GM18517 (cell line): ENCODE data around the gene RPS6KC1.
"Not testable (repeated sequence)": the region's sequence is repeated elsewhere in the genome, so short reads cannot be mapped to it uniquely, and the experiment has no call there.

Experiments
- ATAC-seq: cut with Tn5 transposase; IDR thresholded peaks from one replicate; pipeline ENCODE4 v1.9.1; 2021; ENCODE audit warnings: mild to moderate bottlenecking, moderate library complexity; ENCODE audit not compliant: unreplicated experiment

RPS6KC1 gene

DNA sequence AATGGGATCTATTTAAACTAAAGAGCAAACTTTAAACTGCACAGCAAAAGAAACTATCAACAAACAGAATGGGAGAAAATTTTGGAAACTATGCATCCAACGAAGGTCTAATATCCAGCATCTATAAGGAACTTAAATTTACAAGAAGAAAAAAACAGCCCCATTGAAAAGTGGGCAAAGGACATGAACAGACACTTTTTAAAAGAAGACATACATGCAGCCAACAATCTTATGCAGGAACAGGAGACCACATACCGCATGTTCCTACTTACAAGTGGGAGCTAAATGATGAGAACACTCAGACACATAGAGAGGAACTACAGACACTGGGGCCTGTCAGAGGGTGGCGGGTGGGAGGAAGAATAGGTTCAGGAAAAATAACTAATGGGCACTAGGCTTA, 149.6 kb downstream of the RPS6KC1 start:
- no peak for ATAC-seq

DNA sequence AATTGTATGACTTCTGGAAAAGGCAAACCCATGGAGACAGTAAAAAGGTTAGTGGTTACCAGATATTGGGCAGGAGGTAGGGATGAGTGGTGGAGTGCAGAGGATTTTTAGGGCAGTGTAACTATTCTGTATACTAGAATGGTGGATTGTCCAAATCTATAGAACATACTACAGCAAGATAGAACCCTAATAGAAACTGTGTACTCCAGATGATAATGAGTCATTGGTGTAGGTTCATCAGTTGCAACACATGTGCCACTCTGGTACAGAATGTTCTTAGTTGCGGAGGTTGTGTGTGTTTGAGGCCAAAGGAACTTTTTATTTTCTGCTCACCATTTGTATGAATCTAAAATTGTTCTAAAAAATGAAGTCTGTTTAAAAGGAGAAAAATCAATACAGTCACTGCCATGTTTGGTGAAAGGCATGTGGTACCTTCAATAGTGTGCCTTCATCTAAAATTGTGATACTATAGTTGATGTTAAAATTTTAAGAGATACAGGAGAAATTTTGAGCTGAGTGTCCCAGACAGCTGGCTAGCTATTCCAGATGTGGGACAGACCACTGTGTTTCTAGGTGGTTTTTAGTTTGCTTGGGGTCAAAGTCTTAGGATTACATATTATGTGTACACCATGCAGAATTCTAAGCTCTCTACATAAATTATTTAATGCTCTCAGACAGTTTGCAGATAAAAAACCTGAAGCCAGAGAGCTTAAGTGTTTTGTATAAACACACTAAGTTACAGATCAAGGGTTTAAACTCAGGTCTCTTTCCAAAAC, 150.5 kb downstream of the RPS6KC1 start:
- no peak for ATAC-seq

DNA sequence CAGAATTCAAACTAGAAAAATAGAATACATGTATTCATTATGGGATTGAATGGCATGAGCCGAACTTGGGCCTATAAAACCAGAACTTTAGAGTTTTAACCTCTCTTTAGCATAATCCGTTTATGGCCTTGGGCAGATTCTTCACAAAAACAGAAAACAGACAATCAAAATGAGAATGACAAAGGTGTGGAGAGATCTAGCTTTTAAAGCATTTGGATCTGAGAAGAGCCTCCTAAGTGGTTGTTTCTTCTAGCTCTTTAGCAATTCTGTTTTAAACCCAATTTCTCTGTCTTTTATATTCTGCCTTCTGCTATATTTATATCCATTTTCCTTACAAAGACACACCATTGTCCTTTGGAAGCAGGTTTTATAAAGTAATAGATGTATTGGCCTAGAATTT, 160.2 kb downstream of the RPS6KC1 start:
- ATAC-seq = no peak

DNA sequence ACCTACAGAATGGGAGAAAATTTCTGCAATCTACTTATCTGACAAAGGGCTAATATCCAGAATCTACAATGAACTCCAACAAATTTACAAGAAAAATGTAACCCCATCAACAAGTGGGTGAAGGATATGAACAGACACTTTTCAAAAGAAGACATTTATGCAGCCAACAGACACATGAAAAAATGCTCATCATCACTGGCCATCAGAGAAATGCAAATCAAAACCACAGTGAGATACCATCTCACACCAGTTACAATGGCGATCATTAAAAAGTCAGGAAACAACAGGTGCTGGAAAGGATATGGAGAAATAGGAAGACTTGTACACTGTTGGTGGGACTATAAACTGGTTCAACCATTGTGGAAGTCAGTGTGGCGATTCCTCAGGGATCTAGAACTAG, 168.0 kb downstream of the RPS6KC1 start:
- not testable (repeated sequence) for ATAC-seq

DNA sequence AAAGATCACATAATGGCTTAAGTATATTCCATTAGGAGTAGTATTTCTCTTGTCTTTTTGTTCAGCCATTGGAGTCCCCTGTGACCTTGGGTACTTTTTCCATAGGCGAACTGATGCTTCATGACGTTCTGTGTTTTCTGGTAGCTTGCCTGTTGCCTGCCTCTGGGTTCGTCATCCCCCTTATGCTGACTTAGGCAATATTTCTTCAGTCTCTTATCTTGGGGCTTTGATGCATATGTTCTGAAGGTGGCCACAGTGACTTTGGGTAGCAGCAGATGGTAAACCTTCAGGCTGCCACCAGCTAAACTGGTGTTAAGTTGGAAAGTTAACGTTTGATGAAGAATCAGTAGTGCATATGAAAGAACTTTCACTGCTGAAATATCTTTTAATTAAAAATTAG, 170.2 kb downstream of the RPS6KC1 start:
- ATAC-seq = no peak

DNA sequence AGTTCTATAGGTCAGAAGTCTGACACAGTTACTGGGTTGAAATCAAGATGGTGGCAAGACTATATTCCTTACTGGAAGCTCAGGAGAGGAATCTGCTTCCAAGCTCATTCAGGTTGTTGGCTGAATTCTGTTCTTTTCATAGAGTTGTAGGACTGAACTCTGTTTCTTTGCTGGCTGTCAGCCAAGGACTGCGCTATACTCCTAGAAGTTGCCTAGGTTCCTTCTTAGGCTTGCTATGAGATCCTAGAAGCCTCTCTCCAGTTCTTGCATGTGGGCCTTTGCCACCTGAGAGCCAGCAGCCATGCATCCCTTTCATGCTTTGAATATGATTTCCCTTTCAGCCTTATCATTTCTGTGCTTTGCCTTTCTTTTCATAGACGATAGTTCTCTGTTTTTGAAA, 176.4 kb downstream of the RPS6KC1 start:
- no peak for ATAC-seq

DNA sequence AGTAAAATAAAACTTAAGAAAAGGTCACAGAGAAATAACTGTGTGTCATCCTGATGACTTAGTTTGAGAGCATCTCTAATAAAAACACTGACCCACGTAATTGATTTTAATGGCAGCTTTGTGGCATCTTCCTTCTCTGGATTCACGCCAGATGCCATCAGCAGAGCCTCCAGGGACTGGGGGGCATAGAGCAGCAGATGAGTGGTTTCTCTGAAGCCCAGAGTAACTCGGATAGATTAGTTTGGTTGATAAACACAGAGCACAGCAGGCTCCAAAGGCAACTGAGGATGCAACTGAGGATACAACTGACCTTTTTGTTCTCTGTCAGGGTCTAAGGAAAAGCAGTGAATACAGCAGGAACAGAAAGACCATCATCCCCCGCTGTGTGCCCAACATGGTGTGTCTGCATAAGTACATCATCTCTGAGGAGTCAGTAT, 180.8 kb downstream of the RPS6KC1 start:
- no peak for ATAC-seq

DNA sequence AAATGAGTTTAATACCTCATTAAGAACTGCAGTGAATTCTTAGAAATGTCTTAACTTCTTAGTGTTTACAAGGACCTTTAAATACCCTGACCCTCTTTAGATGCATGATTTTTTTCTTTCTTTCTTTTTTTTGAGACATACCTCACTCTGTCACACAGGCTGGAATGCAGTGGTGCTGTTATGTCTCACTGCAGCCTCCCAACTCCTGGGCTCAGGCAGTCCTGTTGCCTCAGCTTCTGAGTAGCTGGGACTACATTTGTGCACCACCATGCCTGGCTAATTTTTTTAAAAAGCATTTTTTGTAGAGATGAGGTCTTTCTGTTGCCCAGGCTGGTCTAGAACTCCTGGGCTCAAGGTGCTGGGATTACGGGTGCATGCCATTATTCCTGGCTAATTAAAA, 191.8 kb downstream of the RPS6KC1 start:
- no peak for ATAC-seq

DNA sequence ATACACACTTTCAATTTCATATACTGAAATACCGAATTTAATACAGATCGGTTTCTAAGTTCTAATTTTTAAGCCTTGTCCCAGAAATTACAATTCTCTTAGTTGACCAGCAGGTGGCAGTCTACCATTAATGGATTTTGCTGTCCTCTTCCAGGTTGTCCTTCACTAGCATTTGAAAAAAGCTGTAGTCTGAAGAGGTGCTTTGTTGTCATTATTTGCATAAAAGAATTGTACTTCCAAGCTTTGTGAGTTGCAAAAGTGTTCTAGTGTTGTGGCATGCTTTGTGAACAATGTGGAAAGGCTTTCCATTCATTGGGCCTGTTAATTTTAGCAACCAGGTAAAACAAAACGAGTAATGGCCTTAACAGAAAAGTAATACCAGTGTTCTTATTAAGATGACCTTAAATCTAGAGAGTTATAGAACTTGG, 193.6 kb downstream of the RPS6KC1 start:
- peak; percentile 62 for ATAC-seq

DNA sequence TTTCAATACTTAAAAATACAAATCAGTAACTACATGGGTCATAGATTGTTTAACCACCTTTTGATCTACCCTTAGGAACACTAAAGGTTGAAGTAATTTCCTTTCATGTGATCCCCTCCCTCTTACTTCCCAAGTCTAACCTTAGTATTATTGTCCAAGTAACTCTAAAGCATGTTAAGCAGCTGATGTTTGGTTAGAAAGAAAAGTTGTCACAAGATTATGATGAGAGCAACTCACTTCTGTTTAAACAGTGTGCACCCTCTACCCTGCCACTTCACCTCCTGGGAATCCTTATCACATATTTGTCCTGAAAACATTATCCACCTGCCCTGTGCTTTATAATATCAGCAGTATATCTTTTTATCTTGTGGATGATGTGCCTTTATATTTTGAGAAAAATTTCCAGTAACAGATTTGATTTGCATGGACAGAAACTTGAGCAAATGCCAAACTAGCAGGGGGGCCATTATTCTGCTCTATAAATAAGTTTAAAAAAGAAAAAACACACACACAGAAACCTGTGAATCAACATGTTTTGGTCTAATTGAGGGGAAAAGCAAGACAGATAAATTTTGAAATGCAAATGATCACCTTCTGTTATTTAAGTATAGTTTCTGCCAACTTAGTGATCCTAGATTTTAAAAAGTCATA, 194.3 kb downstream of the RPS6KC1 start:
- ATAC-seq = no peak

DNA sequence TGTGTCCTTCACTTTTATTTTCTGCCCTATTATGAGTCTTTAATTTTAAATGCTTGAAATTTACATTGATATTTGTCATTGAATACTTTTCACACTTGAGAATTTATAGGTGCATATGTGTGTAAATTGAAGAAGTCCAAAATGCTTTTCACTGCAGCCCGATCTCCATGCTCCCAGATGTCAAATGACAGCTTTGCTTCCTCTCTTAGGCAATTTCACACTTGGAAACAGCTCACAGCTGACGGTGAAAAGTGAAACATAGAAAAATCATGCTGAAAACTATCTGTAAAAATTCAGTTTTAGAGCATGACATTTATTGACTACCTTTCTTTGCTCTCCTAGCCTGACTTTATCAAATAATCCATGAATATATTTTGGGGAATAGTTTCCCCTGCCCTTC, 196.0 kb downstream of the RPS6KC1 start:
- ATAC-seq = no peak

DNA sequence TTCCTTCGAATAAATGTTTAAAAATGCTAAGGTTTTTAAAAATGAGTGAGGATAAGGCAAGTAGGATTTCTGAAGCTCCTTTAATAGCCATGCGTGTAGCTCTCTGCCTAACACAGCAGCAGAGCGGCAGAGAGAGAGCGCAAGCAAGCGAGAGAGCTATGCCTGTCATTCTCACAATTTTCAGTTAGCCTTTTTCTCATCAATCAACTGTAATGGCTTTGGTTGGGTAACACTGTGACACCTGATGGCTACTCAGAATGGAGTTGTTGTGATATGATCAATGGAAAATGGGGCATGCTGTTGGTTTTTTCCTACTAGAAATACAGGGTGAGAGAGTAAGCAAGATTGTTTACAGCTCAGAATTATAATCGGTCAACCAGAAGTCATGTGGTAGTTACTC, 198.4 kb downstream of the RPS6KC1 start:
- ATAC-seq = no peak

DNA sequence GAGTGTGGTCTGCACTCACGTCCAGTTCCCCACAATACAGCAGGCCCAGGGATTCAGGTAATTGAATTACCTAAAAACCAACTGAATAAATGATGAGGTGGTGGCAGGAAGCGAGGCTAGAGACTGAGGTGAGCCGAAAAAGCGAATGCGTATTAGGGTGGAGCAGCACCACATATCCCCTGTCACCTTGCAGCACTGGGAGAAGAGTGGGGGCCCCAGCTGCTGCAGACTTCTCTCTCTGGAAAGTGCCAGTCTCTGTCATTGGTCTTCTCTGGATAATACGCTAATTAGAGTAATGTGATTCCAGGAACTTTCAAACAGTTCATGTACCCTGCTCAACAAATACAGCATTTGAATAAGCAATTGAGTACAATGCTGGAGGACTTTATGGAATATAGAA, 199.0 kb downstream of the RPS6KC1 start:
- no peak for ATAC-seq

DNA sequence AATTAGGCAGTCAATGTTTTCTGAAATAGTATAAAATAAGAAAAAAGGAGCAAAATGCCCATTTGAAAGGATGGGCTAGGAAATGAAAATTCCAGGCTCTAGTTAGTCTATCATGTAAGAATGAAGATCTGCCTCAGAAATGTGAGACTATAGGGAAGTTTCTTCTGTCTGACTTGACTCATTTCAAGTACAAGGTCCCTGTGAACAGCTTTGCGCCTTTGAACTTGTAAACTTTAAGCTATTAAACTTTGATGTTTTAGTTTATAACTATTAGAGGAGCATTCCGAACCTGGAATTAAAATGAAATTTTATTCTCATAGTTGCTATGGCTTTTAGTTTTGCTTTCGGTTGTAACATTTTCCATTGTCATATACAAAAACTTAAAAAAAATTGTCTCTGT, 199.4 kb downstream of the RPS6KC1 start:
- no peak for ATAC-seq

DNA sequence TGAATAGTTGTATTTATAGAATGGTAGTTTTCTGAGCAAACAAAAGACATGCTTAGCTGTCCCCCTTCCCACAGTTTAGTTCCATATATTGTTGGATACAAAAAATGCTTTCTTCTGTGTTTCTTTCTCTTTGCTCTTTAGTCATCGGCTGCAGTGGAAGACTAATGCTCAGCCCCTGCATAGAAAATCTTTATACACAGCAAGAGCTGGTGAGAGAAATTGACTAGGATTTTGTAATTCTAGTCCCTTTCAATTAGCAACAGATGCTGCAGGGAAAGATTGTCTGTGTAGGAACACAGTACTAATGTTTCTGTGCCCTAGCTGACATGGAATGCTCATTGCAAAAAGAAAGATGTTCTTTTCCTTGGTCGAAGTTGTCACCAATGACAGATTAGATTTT, 200.9 kb downstream of the RPS6KC1 start:
- no peak for ATAC-seq

DNA sequence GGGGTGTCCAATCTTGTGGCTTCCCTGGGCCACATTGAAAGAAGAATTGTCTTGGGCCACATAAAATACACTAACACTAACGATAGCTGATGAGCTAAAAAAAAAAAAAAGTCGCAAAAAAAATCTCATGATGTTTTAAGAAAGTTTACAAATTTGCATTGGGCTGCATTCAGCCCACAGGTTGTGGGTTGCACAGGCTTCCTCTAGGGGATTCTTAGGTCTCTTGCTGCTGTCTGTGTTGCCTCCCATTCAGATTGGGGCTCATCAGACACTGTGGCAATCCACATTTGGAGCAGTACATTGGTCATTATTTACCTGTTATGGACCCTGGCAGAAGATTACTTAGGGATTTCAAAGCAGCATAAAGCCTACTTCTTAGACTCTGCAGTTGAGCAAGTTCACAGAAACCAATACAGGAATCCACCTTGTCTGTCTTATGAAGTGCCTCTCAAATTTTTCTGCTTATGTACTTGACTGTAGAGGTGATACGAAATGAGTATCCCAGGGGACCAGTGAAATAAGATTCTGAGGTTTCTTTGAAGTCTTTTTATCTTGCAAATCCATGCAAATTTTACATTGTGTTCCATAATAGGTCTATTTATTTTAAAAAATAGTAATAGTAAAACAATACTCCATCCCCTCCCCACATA, 205.5 kb downstream of the RPS6KC1 start:
- peak; percentile 78 for ATAC-seq

DNA sequence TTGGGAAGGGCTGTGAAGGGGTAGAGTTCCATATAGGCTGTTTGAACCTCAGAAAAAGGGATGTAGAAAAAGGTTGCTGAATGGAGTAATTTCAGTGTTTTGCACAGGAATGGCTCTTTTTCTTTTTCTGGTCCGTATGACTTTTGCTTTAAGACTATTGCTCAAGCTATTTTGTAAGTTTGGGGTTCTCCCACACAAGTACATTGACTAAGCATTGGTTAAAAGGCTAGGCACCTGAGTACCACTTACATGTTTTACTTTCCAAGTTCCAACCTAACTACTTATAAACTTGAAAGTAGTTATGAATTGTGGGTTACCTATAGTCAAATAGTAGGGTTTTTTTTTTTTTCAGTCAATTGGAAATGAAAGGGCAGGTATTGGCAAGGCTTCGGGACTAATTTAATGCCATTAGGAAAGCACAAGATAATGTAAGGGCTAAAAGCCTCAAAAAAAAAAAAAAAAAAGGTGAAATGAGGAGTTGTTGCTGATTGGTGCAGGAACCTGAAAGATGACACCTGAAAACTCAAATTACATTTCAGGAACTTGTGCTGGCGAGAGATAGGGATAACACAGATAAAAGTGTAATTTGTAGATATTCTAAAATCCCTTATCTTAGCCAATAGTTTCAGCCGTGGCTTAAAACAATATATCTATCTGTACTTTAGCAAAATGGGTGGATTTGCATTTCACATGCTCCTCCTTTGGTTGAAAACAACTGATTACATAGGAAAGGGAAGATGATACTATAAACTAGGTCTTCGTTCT, 209.5 kb downstream of the RPS6KC1 start:
- ATAC-seq = no peak

DNA sequence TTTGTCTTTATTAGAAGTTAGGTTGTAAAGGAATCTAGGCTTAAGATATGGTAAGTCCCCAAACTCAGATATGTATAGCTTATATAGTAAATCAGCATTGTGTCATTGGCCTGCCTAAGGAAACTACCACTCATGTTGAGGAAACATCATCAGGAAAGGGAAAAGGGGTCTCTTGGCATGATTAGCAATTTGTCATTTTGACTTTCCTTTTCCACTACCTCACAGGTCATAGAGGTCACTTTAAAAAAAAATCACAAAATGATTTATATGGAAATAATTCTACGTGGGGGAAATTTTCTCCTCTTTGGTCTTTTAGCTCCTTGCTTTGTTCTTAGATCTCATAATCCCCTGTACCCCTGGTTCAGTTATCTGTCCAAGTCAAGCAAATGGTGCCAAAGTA, 213.5 kb downstream of the RPS6KC1 start:
- ATAC-seq = no peak

DNA sequence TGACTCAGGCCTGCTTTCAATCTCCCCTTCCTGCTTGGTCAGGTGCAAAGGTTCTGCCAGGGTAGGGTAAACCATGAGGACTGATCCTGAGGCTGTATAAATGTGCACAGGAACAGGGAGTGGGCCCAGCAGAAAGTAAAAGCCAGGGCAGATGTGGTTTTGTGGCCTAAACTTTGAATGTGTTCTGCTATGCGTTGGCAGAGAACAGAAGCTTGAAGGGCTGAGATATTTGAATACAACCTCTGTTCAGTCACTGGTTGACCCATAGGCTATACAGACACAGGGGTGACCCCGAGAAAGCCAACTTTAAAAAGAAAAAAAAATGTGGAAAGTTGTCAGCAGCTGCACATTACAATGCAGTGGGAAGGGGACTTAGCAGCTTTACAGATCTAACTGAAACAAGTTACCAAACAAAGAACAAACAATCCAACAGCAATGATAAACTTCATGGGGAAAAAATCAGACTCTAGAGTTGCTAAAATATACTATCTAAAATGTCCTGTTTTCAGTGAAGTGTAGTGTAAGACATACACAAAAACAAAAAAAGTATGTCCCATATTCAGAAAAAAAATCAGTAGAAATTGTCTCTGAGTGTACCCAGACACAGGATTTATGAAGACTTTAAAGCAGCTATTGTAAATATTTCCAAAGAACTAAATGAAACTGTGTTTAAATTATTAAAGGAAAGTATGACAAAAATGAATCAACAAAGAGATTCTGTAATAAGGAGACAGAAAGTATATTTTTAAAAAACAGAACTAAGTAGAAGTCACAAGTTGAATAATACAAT, 216.1 kb downstream of the RPS6KC1 start:
- ATAC-seq = no peak

DNA sequence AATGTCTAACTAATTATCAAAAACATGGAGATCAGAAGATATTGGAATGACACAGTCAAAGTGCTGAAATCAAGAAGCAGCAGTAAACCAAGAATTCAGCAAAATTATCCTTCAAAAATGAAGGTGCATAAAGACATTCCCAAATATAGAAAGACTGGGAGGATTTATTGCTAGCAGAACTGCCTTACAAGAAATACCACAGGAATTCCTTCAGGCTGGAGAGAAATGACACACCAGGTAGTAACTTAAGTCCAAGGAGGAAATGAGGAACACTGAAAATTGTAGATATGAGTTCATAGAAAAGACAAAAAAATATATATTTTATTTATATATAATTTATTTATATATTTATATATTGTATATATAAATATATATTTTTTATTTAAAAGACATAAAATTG, 217.2 kb downstream of the RPS6KC1 start:
- no peak for ATAC-seq

DNA sequence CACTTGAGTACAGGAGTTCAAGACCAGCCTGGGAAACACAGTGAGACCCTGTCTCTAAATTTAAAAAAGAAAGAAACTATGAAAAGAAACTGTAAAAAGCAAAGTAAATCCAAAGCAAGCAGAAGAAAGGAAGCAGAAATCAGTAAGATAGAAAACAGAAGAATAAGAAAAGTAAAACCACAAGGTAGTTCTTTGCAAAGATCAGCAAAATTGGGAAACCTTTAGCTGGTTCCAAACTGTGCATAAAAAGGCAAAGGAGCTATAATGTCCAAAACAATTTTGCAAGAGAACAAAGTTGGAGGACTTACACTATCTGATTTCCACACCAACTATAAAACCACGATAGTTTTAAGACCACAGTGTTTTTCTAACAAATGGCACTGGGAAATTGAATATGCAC, 218.8 kb downstream of the RPS6KC1 start:
- ATAC-seq = no peak
